Measurements from ENCODE around the gene ACOT9. TPM values are rescaled to one million over a fixed set of nuclear protein-coding genes. Genes with fewer than 3 reads are reported as not detected.
"Not testable (repeated sequence)": the region's sequence is repeated elsewhere in the genome, so short reads cannot be mapped to it uniquely, and the experiment has no call there.

Gene ACOT9
- total and polyA plus RNA-seq, 11 donors, result 45.3 to 81.1 (median 59.3) TPM

DNA sequence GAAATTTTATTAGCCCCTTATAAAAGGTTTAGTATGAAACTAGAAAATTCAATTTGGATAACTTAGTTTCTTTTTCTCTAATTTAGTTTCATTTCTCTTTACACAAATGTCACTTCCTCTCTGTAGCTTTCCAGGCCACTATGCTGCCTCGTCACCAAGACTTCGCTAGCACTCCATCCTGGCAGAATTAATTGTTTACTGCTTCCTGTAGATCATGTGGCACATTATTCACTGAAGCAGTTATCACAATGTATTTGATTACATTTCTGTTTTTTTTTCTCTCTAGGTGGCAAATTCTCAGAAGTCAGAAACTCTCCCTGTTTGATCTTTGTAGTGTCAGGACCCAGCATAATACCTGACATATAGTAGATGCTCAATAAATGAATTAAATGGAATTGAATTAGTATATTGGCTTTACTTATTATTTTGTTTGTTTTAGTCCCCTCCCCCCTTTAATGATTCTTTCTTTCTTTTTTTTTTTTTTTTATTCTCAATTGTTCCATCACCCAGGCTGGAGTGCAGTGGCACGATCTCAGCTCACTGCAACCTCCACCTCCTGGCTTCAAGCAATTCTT lies 30.6 kb upstream of the ACOT9 start:
- DNase-seq (no peak), ATAC-seq (peak in 1 of 4 donors; percentile 69)
- intact Hi-C loops (cut with DNase I), result no loop called here
- H3K27me3 ChIP-seq, result no peaks in the 10 kb centered on the region
- H3K9me3 ChIP-seq, result no peaks in the 10 kb centered on the region
- H3K4me3 ChIP-seq, result no peak overlapping the region
- H3K36me3 ChIP-seq, result no peaks in the 10 kb centered on the region
- H3K4me1 ChIP-seq, result peaks cover 0 to 13% (median 0%) of the 10 kb centered on the region in 12 donors
- TF ChIP-seq, protein P1, sequence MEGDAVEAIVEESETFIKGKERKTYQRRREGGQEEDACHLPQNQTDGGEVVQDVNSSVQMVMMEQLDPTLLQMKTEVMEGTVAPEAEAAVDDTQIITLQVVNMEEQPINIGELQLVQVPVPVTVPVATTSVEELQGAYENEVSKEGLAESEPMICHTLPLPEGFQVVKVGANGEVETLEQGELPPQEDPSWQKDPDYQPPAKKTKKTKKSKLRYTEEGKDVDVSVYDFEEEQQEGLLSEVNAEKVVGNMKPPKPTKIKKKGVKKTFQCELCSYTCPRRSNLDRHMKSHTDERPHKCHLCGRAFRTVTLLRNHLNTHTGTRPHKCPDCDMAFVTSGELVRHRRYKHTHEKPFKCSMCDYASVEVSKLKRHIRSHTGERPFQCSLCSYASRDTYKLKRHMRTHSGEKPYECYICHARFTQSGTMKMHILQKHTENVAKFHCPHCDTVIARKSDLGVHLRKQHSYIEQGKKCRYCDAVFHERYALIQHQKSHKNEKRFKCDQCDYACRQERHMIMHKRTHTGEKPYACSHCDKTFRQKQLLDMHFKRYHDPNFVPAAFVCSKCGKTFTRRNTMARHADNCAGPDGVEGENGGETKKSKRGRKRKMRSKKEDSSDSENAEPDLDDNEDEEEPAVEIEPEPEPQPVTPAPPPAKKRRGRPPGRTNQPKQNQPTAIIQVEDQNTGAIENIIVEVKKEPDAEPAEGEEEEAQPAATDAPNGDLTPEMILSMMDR (IDR thresholded peaks at IDR 0.05), result no peak
- TF ChIP-seq POLR2A (IDR thresholded peaks at IDR 0.05), result no peak
- peak overlapping the region in 4 of 12 donors; percentile 24 to 88 (median 56) for H3K27ac ChIP-seq
- WGBS, 4 donors, result 56 to 75% (median 62%) methylated on average over 3 of the region's 3 CpGs

DNA sequence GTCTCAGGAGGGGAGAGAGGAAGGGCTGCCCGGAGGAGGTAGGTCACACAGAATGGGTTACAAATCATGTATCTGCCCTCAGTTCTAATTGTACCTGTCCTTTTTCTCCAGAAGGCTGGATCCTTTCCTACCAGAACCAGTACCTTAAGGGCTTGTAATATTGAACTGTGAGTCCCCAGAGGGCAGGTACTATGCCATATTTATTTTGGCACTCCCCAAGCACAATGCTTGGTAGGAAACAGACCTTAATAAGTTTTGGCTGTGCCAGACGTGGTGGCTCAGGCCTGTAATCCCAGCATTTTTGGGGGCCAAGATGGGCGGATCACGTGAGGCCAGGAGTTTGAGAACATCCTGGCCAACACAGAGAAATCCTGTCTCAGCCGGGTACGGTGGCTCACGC lies 28.0 kb upstream of the ACOT9 start:
- not testable (repeated sequence) for ATAC-seq, H3K9me3 ChIP-seq

DNA sequence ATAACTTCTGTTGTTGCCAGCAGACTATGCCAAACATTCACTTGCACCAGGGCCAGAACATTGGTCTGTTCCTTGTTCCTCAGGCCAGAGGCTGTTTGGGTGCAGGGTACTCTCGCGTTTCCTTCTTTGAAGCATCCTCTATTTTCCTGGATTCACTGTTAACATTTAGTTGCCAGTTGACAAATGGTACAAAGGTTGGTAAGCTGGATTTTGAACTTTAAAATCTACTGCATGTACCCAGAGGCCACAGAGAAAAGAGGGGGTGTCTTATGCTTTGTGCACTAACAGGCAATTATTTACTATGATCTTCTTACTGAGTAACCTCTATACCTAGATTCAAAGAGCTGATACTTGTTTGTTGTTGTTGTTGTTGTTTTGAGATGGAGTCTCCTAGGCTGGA lies 27.1 kb upstream of the ACOT9 start:
- no peaks in the 10 kb centered on the region for H3K27me3 ChIP-seq
- no peaks in the 10 kb centered on the region for H3K36me3 ChIP-seq
- H3K27ac ChIP-seq, result no peak overlapping the region
- H3K9me3 ChIP-seq, result no peaks in the 10 kb centered on the region
- H3K4me3 ChIP-seq, result no peak overlapping the region
- TF ChIP-seq POLR2A (IDR thresholded peaks at IDR 0.05), result no peak
- TF ChIP-seq, protein P1 (IDR thresholded peaks at IDR 0.05), result no peak
- 82 to 91% (median 86%) methylated on average over 2 of the region's 2 CpGs for WGBS, 4 donors
- H3K4me1 ChIP-seq, result peaks cover 0 to 13% (median 0%) of the 10 kb centered on the region in 12 donors
- DNase-seq (no peak), ATAC-seq (no peak)
- intact Hi-C loops (cut with DNase I), result no loop called here

More for the DNA sequence above, 28.0 kb upstream of the ACOT9 start:
- H3K27me3 ChIP-seq; H3K36me3 ChIP-seq; H3K4me3 ChIP-seq; intact Hi-C loops (cut with DNase I); DNase-seq; H3K27ac ChIP-seq: not testable (repeated sequence)
- WGBS, 4 donors, result 88 to 98% (median 93%) methylated on average over 6 to 7 of the region's 7 CpGs
- H3K4me1 ChIP-seq, result peaks cover 0 to 13% (median 0%) of the 10 kb centered on the region in 12 donors

DNA sequence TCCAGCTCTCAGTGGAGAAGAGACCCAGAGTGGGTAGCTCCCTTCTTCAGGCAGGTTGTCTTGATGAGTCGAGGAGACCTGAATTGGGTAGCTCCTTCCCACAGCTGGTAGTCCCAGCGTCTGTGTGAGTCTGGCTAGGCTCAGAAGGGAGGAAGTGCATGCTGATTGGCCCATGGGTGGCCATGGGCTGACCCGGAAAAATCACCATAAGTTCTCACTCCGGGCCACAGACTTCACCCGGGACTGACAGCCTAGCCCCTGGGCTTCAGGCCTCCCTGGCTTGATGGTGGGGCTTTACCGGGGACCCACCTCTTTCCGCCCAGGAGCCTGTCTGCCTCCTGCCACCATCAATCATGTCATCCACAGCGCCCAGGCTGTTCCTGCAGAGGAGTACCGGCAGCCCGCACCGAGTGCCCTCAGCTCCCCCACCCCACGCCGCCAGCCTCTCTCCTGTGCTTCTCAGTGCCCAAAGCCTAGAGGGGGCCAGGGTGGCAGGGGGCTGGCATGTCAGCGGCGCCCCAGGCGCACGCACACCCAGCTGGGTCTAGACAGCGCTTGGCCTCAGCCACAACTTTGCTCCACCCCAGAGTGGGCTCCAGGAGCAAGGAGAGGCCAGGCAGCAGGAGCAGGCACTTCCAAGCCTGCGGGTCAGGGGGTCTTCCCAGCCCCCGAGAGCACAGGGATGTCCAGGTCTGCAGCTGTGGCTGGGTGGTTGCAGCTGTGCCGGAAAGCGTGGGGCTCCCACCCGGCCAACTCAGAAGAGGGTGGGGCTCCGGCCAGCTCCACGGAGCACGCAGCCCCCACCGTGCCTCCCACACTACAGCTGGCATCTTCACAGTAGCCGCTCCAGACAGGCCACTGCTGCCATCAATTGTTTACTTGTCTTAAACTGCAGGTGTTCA lies 23.8 kb upstream of the ACOT9 start:
- H3K27me3 ChIP-seq, result no peaks in the 10 kb centered on the region
- H3K27ac ChIP-seq, result peak overlapping the region in 1 of 12 donors; percentile 74
- WGBS, 4 donors, result 71 to 84% (median 76%) methylated on average over 17 to 28 of the region's 28 CpGs
- H3K9me3 ChIP-seq, result no peaks in the 10 kb centered on the region
- H3K4me1 ChIP-seq, result no peaks in the 10 kb centered on the region
- TF ChIP-seq POLR2A (IDR thresholded peaks at IDR 0.05), result no peak
- TF ChIP-seq, protein P1 (IDR thresholded peaks at IDR 0.05), result no peak
- no peaks in the 10 kb centered on the region for H3K36me3 ChIP-seq
- H3K4me3 ChIP-seq, result peak overlapping the region in 1 of 12 donors; percentile 56
- peak in 2 of 4 donors; percentile 33 to 49 for ATAC-seq
- intact Hi-C loops (cut with DNase I), result no loop called here
- no peak for DNase-seq
